Parathyroid adenoma (tissue), 2 donors: ENCODE results near the gene STK32C.
"Not testable (repeated sequence)": the region's sequence is repeated elsewhere in the genome, so short reads cannot be mapped to it uniquely, and the experiment has no call there.

Experiments used
- H2AFZ ChIP-seq: fragments of 300-600 bp; sonication (generic); one replicate; pipeline ENCODE4 v1.7.0; 2017; ENCODE audit warnings: antibody characterized with exemption, mild to moderate bottlenecking
- H3K27ac ChIP-seq: fragments of 300-600 bp; sonication (generic); one replicate; pipeline ENCODE4 v1.7.0; 2017
- H3K27me3 ChIP-seq: fragments of 300-600 bp; sonication (generic); one replicate; pipeline ENCODE4 v1.7.0; 2017; ENCODE audit warnings: low read length; ENCODE audit not compliant: control insufficient read depth, insufficient read depth
- H3K36me3 ChIP-seq: fragments of 300-600 bp; sonication (generic); one replicate; pipeline ENCODE4 v1.7.0; 2017; ENCODE audit warnings: low read length; ENCODE audit not compliant: control insufficient read depth, insufficient read depth
- H3K4me1 ChIP-seq: fragments of 300-600 bp; sonication (generic); one replicate; pipeline ENCODE4 v1.7.0; 2017; ENCODE audit warnings: control low read depth
- H3K4me2 ChIP-seq: fragments of 300-600 bp; sonication (generic); one replicate; pipeline ENCODE4 v1.7.0; 2017; ENCODE audit warnings: low read length
- H3K4me3 ChIP-seq: fragments of 300-600 bp; sonication (generic); one replicate; pipeline ENCODE4 v1.7.0; 2017; ENCODE audit warnings: low read depth, low read length
- H3K79me2 ChIP-seq: fragments of 300-600 bp; sonication (generic); one replicate; pipeline ENCODE4 v1.7.0; 2017; ENCODE audit warnings: control low read depth
- H3K9ac ChIP-seq: fragments of 300-600 bp; sonication (generic); one replicate; pipeline ENCODE4 v1.7.0; 2017; ENCODE audit warnings: mild to moderate bottlenecking
- H3K9me3 ChIP-seq: fragments of 300-600 bp; sonication (generic); one replicate; pipeline ENCODE4 v1.7.0; 2017; ENCODE audit warnings: low read length; ENCODE audit not compliant: control insufficient read depth
- TF ChIP-seq, protein P1 (sequence below): fragments of 300-600 bp; sonication (generic); IDR thresholded peaks from one replicate; pipeline ENCODE4 v1.7.0; 2017; ENCODE audit warnings: antibody characterized with exemption, mild to moderate bottlenecking
- donor health status: primary hyperparathyroidism.

STK32C gene

DNA sequence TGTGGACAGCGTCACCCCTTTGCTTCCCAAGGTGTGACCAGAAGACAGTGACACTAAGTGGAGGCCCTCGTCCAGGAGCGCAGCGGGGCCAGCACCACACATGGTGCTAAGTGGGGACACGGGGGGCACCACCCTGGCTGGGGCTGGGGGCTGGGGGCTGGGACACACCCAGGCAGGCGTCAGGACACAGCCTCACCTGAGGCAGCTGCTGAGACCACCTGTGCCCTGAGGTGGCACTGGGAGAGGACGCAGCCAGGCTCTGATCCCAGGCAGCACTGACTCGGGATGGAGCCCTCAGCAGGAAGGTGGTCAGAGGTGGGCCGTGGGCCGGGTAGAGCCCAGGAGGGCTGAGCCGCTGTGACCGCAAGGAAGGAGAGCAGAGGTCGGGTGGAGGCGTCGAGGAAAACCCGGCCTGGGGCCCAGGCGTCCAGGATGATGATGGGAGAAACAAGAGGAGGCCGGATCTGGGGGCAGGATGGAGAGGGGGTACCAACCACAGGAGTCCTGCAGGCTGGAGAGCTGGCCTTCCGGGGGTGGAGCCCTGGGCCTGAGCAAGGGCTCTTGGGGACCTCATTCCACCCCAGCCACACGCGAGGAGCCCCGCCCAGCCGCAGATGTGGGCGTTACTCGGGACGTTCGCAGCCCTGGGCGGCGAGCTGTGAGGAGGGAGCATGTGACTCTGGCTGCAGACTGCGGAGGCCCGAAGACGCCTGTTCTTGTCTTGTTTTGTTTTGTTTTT lies 46.8 kb upstream of the STK32C start:
- Histone ChIP-seq H3K4me1 (no peaks in the 10 kb centered on the region), H3K36me3 (no peaks in the 10 kb centered on the region), H3K27me3 (no peaks in the 10 kb centered on the region), H3K79me2 (peaks cover 6% of the 10 kb centered on the region), H3K9ac (no peak overlapping the region), H2AFZ (no peak overlapping the region), H3K4me3 (no peak overlapping the region), H3K27ac (no peak overlapping the region), H3K9me3 (no peaks in the 10 kb centered on the region), H3K4me2 (no peak overlapping the region)
- TF ChIP-seq, protein P1, sequence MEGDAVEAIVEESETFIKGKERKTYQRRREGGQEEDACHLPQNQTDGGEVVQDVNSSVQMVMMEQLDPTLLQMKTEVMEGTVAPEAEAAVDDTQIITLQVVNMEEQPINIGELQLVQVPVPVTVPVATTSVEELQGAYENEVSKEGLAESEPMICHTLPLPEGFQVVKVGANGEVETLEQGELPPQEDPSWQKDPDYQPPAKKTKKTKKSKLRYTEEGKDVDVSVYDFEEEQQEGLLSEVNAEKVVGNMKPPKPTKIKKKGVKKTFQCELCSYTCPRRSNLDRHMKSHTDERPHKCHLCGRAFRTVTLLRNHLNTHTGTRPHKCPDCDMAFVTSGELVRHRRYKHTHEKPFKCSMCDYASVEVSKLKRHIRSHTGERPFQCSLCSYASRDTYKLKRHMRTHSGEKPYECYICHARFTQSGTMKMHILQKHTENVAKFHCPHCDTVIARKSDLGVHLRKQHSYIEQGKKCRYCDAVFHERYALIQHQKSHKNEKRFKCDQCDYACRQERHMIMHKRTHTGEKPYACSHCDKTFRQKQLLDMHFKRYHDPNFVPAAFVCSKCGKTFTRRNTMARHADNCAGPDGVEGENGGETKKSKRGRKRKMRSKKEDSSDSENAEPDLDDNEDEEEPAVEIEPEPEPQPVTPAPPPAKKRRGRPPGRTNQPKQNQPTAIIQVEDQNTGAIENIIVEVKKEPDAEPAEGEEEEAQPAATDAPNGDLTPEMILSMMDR = no peak

DNA sequence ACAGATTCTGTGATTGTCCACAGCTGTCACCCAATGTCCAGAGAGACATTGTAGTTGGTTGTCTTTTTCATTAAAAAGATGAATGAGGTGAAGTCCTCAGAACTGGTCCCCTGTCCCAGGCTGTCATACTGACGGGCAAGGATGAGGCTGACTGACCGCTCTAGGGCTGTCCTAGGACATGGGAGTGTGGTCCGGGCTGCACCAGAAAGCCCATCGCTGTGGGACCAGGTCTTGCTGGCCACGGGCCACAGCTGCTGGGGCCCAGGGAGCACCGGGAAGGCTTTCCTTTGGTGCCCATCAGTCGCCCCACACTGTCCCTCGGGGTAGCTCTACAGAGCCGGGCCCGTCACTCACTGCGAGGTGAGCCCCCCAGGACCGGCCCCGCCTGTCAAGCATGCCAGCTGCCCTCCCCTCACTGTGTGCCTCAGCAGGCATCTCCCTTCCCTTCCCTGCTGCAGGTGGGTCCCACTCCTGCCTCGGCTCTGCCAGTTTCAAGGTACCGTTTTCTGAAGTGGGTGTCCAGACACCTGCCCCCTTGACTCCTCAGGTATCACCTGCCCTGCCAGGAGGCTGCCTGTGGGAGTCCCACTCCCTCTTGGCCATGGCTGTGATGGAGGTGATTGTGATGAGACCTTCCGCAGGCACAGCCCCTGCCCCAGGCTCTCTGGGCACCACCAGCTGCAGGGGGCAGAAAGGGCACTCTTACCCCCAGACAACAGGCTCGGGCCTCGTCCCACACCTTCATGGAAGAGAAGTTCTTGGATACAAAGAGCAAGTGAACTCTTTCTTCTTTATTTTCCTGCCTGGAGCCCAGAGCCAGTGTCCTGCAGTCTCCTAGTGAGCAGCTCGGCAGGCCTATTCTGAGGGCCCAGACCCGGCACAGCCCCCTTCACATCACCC lies 46.0 kb upstream of the STK32C start:
- no peaks in the 10 kb centered on the region for H3K4me1 ChIP-seq
- peaks cover 6% of the 10 kb centered on the region for H3K79me2 ChIP-seq
- no peak overlapping the region for H3K27ac ChIP-seq
- no peak overlapping the region for H2AFZ ChIP-seq
- TF ChIP-seq, protein P1 = no peak
- no peak overlapping the region for H3K9ac ChIP-seq
- no peak overlapping the region for H3K4me3 ChIP-seq
- no peak overlapping the region for H3K4me2 ChIP-seq
- no peaks in the 10 kb centered on the region for H3K27me3 ChIP-seq
- H3K36me3 ChIP-seq = no peaks in the 10 kb centered on the region
- H3K9me3 ChIP-seq = no peaks in the 10 kb centered on the region

DNA sequence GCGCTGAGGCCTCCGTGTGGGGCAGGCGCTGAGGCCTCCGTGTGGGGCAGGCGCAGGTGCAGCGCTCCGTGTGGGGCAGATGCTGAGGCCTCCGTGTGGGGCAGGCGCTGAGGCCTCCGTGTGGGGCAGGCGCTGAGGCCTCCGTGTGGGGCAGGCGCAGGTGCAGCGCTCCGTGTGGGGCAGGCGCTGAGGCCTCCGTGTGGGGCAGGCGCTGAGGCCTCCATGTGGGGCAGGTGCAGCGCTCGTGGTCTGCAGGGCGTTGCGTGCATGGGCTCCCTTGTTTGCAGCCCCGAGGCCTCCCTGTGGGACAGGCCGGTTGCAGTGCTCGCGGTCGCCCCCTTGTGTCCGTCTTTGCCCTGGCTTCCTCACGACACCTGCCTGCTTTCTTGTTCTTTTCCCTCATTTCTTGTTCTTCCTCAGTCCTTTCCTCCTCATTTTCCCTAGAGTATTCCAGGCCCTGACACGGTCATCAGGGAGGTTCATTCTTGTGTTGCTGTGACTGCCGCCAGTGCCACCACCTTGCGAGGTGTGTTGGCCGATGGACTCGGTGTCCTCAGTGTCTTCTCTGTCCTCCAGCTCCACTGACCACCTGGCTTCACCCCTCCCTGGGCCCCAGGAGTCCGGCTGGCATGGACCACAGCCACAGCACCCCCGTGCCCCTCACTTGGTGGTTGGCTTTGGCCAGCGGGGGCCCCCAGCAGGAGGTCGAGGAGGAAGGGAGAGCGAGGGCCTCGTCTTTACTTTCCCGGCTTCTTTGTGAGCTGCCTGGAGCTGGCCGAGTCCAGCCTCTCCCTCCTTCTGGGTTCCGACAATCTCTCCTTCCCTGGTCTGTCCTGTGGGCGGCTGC lies 44.9 kb upstream of the STK32C start:
- H3K79me2 ChIP-seq, H3K9me3 ChIP-seq, H3K4me1 ChIP-seq, H3K27ac ChIP-seq, H3K9ac ChIP-seq, H3K27me3 ChIP-seq, H3K4me2 ChIP-seq, H3K4me3 ChIP-seq, H2AFZ ChIP-seq, H3K36me3 ChIP-seq: not testable (repeated sequence)
- TF ChIP-seq, protein P1 = peak; percentile 85

DNA sequence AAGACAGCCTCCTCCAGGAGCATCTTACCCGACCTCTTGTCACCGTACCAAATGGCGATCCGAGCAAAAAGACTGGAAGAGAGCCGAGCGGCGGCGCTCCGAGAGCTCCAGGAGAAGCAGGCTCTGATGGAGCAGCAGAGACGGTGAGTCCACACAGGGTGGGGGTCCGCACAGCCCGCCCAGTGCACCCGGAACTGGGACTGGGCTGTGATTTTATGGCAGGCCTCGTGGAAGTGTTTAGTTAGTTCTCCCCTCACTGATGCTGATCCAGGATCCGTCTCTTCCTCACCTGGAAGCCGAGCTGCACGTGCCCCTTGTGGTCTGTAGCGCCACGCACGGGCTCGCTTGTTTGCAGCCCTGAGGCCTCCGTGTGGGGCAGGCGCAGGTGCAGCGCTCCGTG lies 43.9 kb upstream of the STK32C start:
- Histone ChIP-seq H2AFZ (no peak overlapping the region), H3K27ac (no peak overlapping the region), H3K36me3 (no peaks in the 10 kb centered on the region), H3K9me3 (no peaks in the 10 kb centered on the region), H3K79me2 (peaks cover 3% of the 10 kb centered on the region), H3K4me2 (no peak overlapping the region), H3K4me3 (no peak overlapping the region), H3K4me1 (no peaks in the 10 kb centered on the region), H3K9ac (no peak overlapping the region), H3K27me3 (no peaks in the 10 kb centered on the region)
- TF ChIP-seq, protein P1 = no peak
